Spleen (tissue), 7 donors: Measurements from ENCODE around the gene DHH.

Experiments
- CTCF ChIP-seq, 11 experiments: fragments of 200-600 bp in 7 of 11; fragments of 450-650 bp in 4 of 11; sonication (generic) in 4 of 11; IDR thresholded peaks in 8 of 11; conservative IDR thresholded peaks in 3 of 11; 1 replicate in 7 of 11; 2 replicates in 4 of 11; pipeline versions ENCODE4 v1.4.0 to v1.8.0; 2016 to 2021; ENCODE audit warnings: antibody characterized with exemption in 11 of 11, inconsistent platforms in 4 of 11, mild to moderate bottlenecking in 1 of 11
- POLR2A ChIP-seq, 3 donors: fragments of 450-650 bp; IDR thresholded peaks; one replicate each; pipeline ENCODE4 v1.5.1; 2017; ENCODE audit warnings: antibody characterized with exemption in 3 of 3, mild to moderate bottlenecking in 1 of 3
- donor health status: DM: no; HTN: no; CAD: no; lungs with moderate emphysema.
- donor health status: DM: no; HTN: no; CAD: no.
- donor health status: DM: no; HTN: no; CAD: no.

- TF ChIP-seq CTCF (IDR thresholded peaks at IDR 0.05 in 8 of 11, conservative IDR thresholded peaks at IDR 0.05 in 3 of 11) (peak in 1 of 11 experiments; percentile 7), POLR2A (IDR thresholded peaks at IDR 0.05) (peak; percentile 88 to 96 (median 94))
Measured at GRCh38 chr12:49131051-49131893, 36.7 kb upstream of the DHH start, which contains the start of gene TUBA1B.
